BE2C (cell line): ENCODE results near the gene LNP1.
"Not testable (repeated sequence)": the region's sequence is repeated elsewhere in the genome, so short reads cannot be mapped to it uniquely, and the experiment has no call there.

Experiments used
- DNase-seq: peaks from one replicate; pipeline ENCODE4 v3.0.0-alpha.2; 2020
- H3K27me3 ChIP-seq: fragments of 250-450 bp; sonication (Bioruptor Pico); 2 replicates; pipeline ENCODE4 v1.5.1; 2020; ENCODE audit warnings: mild to moderate bottlenecking
- H3K36me3 ChIP-seq: fragments of 250-450 bp; sonication (Bioruptor Pico); 2 replicates; pipeline ENCODE4 v1.5.1; 2020; ENCODE audit warnings: mild to moderate bottlenecking
- H3K4me1 ChIP-seq: fragments of 250-450 bp; sonication (Bioruptor Pico); 2 replicates; pipeline ENCODE4 v1.5.1; 2020
- H3K4me3 ChIP-seq: 2 replicates; pipeline ENCODE4 v1.5.1; 2011; ENCODE audit warnings: low read depth, low read length
- H3K9me3 ChIP-seq: fragments of 250-450 bp; sonication (Bioruptor Pico); 2 replicates; pipeline ENCODE4 v1.5.1; 2020
- TF ChIP-seq, protein P1 (sequence below): IDR thresholded peaks from 2 replicates; pipeline ENCODE4 v1.5.1; 2012; ENCODE audit warnings: mild to moderate bottlenecking, low read depth, low read length

Gene LNP1

DNA sequence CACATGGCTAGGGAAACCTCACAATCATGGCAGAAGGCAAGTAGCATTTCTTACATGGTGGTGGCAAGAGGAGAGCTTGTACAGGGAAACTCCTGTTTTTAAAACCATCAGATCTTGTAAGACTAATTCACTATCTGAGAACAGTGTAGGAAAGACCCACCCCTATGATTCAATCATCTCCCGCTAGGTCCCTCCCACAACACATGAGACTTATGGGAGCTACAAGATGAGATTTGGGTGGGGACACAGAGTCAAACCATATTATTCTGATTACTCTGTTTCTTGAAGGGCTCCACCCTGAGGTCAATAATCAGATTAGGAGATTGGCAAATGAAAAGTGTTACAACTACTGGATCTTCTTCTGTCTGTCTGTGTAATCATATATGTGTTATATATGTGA lies 69.6 kb downstream of the LNP1 start:
- no peaks in the 10 kb centered on the region for H3K27me3 ChIP-seq
- TF ChIP-seq, protein P1, sequence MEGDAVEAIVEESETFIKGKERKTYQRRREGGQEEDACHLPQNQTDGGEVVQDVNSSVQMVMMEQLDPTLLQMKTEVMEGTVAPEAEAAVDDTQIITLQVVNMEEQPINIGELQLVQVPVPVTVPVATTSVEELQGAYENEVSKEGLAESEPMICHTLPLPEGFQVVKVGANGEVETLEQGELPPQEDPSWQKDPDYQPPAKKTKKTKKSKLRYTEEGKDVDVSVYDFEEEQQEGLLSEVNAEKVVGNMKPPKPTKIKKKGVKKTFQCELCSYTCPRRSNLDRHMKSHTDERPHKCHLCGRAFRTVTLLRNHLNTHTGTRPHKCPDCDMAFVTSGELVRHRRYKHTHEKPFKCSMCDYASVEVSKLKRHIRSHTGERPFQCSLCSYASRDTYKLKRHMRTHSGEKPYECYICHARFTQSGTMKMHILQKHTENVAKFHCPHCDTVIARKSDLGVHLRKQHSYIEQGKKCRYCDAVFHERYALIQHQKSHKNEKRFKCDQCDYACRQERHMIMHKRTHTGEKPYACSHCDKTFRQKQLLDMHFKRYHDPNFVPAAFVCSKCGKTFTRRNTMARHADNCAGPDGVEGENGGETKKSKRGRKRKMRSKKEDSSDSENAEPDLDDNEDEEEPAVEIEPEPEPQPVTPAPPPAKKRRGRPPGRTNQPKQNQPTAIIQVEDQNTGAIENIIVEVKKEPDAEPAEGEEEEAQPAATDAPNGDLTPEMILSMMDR = no peak
- no peaks in the 10 kb centered on the region for H3K36me3 ChIP-seq
- no peaks in the 10 kb centered on the region for H3K9me3 ChIP-seq
- no peaks in the 10 kb centered on the region for H3K4me1 ChIP-seq
- no peak for DNase-seq
- H3K4me3 ChIP-seq = no peak overlapping the region

- no peaks in the 10 kb centered on the region for H3K4me1 ChIP-seq
- DNase-seq = no peak
These were observed 70.1 kb downstream of the LNP1 start for GRCh38 chr3:100471444-100471843.

GRCh38 chr3:100477851-100478360 lies 76.6 kb downstream of the LNP1 start:
- not testable (repeated sequence) for DNase-seq, H3K9me3 ChIP-seq, H3K4me1 ChIP-seq, H3K27me3 ChIP-seq, H3K36me3 ChIP-seq, H3K4me3 ChIP-seq

More at GRCh38 chr3:100471444-100471843, 70.1 kb downstream of the LNP1 start:
- H3K36me3 ChIP-seq = no peaks in the 10 kb centered on the region
- TF ChIP-seq, protein P1 = no peak
- no peaks in the 10 kb centered on the region for H3K9me3 ChIP-seq
- H3K4me3 ChIP-seq = no peak overlapping the region
- no peaks in the 10 kb centered on the region for H3K27me3 ChIP-seq

DNA sequence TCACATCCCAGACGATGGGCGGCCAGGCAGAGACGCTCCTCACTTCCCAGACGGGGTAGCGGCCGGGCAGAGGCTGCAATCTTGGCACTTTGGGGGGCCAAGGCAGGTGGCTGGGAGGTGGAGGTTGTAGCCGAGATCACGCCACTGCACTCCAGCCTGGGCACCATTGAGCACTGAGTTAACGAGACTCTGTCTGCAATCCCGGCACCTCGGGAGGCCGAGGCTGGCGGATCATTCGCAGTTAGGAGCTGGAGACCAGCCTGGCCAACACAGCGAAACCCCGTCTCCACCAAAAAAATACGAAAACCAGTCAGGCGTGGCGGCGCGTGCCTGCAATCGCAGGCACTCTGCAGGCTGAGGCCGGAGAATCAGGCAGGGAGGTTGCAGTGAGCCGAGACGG lies 77.2 kb downstream of the LNP1 start:
- not testable (repeated sequence) for H3K36me3 ChIP-seq, H3K27me3 ChIP-seq, H3K9me3 ChIP-seq, DNase-seq, H3K4me1 ChIP-seq, H3K4me3 ChIP-seq

DNA sequence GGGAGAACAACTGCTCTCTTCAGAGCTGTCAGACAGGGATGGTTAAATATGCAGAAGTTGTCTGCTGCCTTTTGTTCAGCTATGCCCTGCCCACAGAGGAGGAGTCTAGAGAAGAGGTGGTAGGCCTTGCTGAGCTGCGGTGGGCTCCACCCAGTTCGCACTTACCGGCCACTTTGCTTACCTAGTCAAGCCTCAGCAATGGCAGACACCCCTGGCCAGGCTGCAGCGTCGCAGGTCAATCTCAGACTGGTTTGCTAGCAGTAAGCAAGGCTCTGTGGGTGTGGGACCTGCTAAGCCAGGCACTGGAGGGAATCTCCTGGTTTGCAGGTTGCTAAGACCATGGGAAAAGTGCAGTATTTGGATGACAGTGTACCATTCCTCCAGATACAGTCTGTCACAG lies 78.7 kb downstream of the LNP1 start:
- DNase-seq = no peak
- no peaks in the 10 kb centered on the region; the same call in 1 of the 2 replicates for H3K4me1 ChIP-seq
- H3K4me3 ChIP-seq = no peak overlapping the region
- TF ChIP-seq, protein P1 = no peak
- no peaks in the 10 kb centered on the region for H3K36me3 ChIP-seq
- no peaks in the 10 kb centered on the region for H3K9me3 ChIP-seq
- no peaks in the 10 kb centered on the region; the same call in 1 of the 2 replicates for H3K27me3 ChIP-seq

- Histone ChIP-seq H3K36me3 (no peaks in the 10 kb centered on the region), H3K27me3 (no peaks in the 10 kb centered on the region; the same call in 1 of the 2 replicates), H3K4me1 (no peaks in the 10 kb centered on the region; the same call in 1 of the 2 replicates), H3K9me3 (no peaks in the 10 kb centered on the region), H3K4me3 (no peak overlapping the region)
- no peak for DNase-seq
- TF ChIP-seq, protein P1 = no peak
These were observed 80.8 kb downstream of the LNP1 start for GRCh38 chr3:100482176-100482575.

- no peaks in the 10 kb centered on the region for H3K9me3 ChIP-seq
- DNase-seq = no peak
- H3K27me3 ChIP-seq = no peaks in the 10 kb centered on the region; the same call in 1 of the 2 replicates
- no peaks in the 10 kb centered on the region for H3K36me3 ChIP-seq
- no peak overlapping the region for H3K4me3 ChIP-seq
- TF ChIP-seq, protein P1 = no peak
- H3K4me1 ChIP-seq = no peaks in the 10 kb centered on the region; the same call in 1 of the 2 replicates
These were observed 82.2 kb downstream of the LNP1 start for GRCh38 chr3:100483529-100483928.
